Astrocyte of the cerebellum (primary cell): ENCODE data around the gene ARIH2.
"Not testable (repeated sequence)": the region's sequence is repeated elsewhere in the genome, so short reads cannot be mapped to it uniquely, and the experiment has no call there.

Experiments used
- DNase-seq: peaks from one replicate; pipeline ENCODE4 v3.0.0-alpha.2; 2011; ENCODE audit warnings: low read depth
- H3K4me3 ChIP-seq: 2 replicates; pipeline ENCODE4 v1.5.1; 2011; ENCODE audit warnings: mild to moderate bottlenecking, low read depth, low read length, moderate library complexity
- CTCF ChIP-seq: IDR thresholded peaks from 2 replicates; pipeline ENCODE4 v1.5.1; 2012; ENCODE audit warnings: low read length, low read depth, moderate library complexity, mild to moderate bottlenecking; ENCODE audit errors: missing control alignments
- in situ Hi-C: cut with HindIII; loops from 2 replicates; pipeline ENCODE4 v1.10.0; 2017; ENCODE audit warnings: low sequenced_read_pairs

The ARIH2 gene

DNA sequence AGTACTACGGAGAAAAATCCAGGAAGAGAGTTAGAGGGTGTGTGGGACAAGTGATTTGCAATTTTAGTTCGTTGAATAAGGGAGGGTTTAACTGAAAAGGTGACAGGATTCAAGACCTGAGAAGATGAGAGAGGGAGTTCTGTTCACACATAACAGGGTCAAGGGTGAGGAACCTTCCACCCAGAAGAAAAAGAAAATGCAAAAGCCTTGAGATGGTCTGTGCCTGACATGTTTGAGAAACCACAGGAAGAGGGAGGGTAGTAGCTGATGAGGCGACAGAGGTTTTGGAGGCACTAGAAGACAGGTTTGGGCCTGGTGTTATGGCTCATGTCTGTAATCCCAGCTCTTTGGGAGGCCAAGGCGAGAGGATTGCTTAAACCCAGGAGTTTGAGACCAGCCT, 19.4 kb upstream of the ARIH2 start:
- in situ Hi-C loops: no loop called here
- TF ChIP-seq CTCF: no peak
- H3K4me3 ChIP-seq: peak overlapping the region; percentile 62
- no peak for DNase-seq

GRCh38 chr3:48907026-48907425, 11.6 kb upstream of the ARIH2 start:
- in situ Hi-C loops, H3K4me3 ChIP-seq, DNase-seq: not testable (repeated sequence)

- no peak for DNase-seq
- in situ Hi-C loops: no loop called here
- no peak overlapping the region for H3K4me3 ChIP-seq
- TF ChIP-seq CTCF: no peak
These were observed 3.3 kb upstream of the ARIH2 start for GRCh38 chr3:48915296-48915695.

- DNase-seq: no peak
- in situ Hi-C loops: no loop called here
These were observed 835 bp downstream of the ARIH2 start for GRCh38 chr3:48919215-48920138.

GRCh38 chr3:48926425-48927392, 8.1 kb downstream of the ARIH2 start:
- no peak for DNase-seq
- in situ Hi-C loops: no loop called here
- H3K4me3 ChIP-seq: no peak overlapping the region
- no peak for TF ChIP-seq CTCF

More at GRCh38 chr3:48919215-48920138, 835 bp downstream of the ARIH2 start:
- H3K4me3 ChIP-seq: peak overlapping the region; percentile 54
- TF ChIP-seq CTCF: no peak

- in situ Hi-C loops: no loop called here
- DNase-seq: no peak
- TF ChIP-seq CTCF: no peak
- H3K4me3 ChIP-seq: no peak overlapping the region
These were observed 9.3 kb downstream of the ARIH2 start for GRCh38 chr3:48927928-48928327.
